IMR-90 (cell line): Measurements from ENCODE around the gene BBS1. TPM values are rescaled to one million over a fixed set of nuclear protein-coding genes. Genes with fewer than 3 reads are reported as not detected.
A peak's percentile ranks its signal among the peaks of the same experiment; 100 is the strongest.

Source experiments
- ATAC-seq: fragments of 200-7000 bp; cut with Tn5 transposase; 2 replicates; pipeline ENCODE4 v1.9.1; 2020; ENCODE audit warnings: low read depth, mild to moderate bottlenecking, moderate library complexity
- BruUV-seq: library from RNA; stranded (reverse); fragments of 400-500 nt; replicated peaks from 2 replicates; lab custom pipeline; 2021; lab: Mats Ljungman, UMichigan
- CTCF ChIA-PET: fragments of 300-600 bp; formaldehyde crosslinking; extraction: SDS; loops from one replicate; lab custom pipeline; 2021; ENCODE audit warnings: antibody characterized with exemption; lab: Yijun Ruan, JAX
- POLR2A ChIA-PET: fragments of 300-600 bp; sonication (Branson Sonifier 250); formaldehyde crosslinking; loops from one replicate; lab custom pipeline; 2022; ENCODE audit warnings: antibody characterized with exemption; ENCODE audit not compliant: unreplicated experiment; lab: Charles Lee
- DNase-seq: peaks from one replicate; pipeline ENCODE4 v3.0.0; 2013
- H2AFZ ChIP-seq: replicated peaks from 2 replicates; pipeline ENCODE3; 2013; ENCODE audit warnings: low read length, mild to moderate bottlenecking; ENCODE audit not compliant: poor library complexity
- H2AK5ac ChIP-seq: 2 replicates; pipeline ENCODE4 v1.6.1; 2013; ENCODE audit warnings: low read depth, low read length, inconsistent platforms
- H2AK9ac ChIP-seq: replicated peaks from 2 replicates; pipeline ENCODE3; 2013; ENCODE audit warnings: mild to moderate bottlenecking, low read depth, low read length, moderate library complexity; ENCODE audit not compliant: poor library complexity
- H2BK120ac ChIP-seq: 2 replicates; pipeline ENCODE4 v1.6.1; 2013; ENCODE audit warnings: low read depth, low read length, inconsistent platforms
- H2BK15ac ChIP-seq: 3 replicates; pipeline ENCODE4 v1.6.1; 2013; ENCODE audit warnings: low read depth, low read length, inconsistent platforms
- H2BK20ac ChIP-seq: 2 replicates; pipeline ENCODE4 v1.6.1; 2013; ENCODE audit warnings: low read depth, mild to moderate bottlenecking, inconsistent platforms, low read length, moderate library complexity
- H2BK5ac ChIP-seq: 2 replicates; pipeline ENCODE4 v1.6.1; 2013; ENCODE audit warnings: mild to moderate bottlenecking, low read depth, low read length, inconsistent platforms; ENCODE audit not compliant: poor library complexity, severe bottlenecking
- H3K14ac ChIP-seq: replicated peaks from 2 replicates; pipeline ENCODE4 v1.6.1; 2013; ENCODE audit warnings: low read depth, low read length, inconsistent platforms
- H3K18ac ChIP-seq: 2 replicates; pipeline ENCODE4 v1.6.1; 2013; ENCODE audit warnings: low read depth, low read length, control low read depth
- H3K23ac ChIP-seq: 2 replicates; pipeline ENCODE4 v1.6.1; 2013; ENCODE audit warnings: low read depth, low read length, inconsistent platforms
- H3K27ac ChIP-seq: 2 replicates; pipeline ENCODE4 v1.5.1; 2013; ENCODE audit warnings: mild to moderate bottlenecking, control low read depth, low read length; ENCODE audit not compliant: insufficient read depth
- H3K27me3 ChIP-seq: 2 replicates; pipeline ENCODE4 v1.6.1; 2013; ENCODE audit warnings: low read length; ENCODE audit not compliant: control insufficient read depth, insufficient read depth
- H3K36me3 ChIP-seq: 2 replicates; pipeline ENCODE4 v1.6.1; 2013; ENCODE audit warnings: low read length, mixed read lengths; ENCODE audit not compliant: control insufficient read depth, insufficient read depth
- H3K4ac ChIP-seq: 2 replicates; pipeline ENCODE4 v1.6.1; 2013; ENCODE audit warnings: low read depth, low read length, inconsistent platforms
- H3K4me1 ChIP-seq: 2 replicates; pipeline ENCODE4 v1.6.1; 2013; ENCODE audit warnings: low read length, mixed read lengths; ENCODE audit not compliant: control insufficient read depth, insufficient read depth
- H3K4me2 ChIP-seq: 2 replicates; pipeline ENCODE4 v1.6.1; 2013; ENCODE audit warnings: low read depth, mild to moderate bottlenecking, control low read depth, low read length, moderate library complexity
- H3K4me3 ChIP-seq: 2 replicates; pipeline ENCODE4 v1.5.1; 2013; ENCODE audit warnings: low read depth, mild to moderate bottlenecking, control low read depth, low read length, moderate library complexity; ENCODE audit not compliant: insufficient read depth
- H3K56ac ChIP-seq: 2 replicates; pipeline ENCODE4 v1.6.1; 2013; ENCODE audit warnings: low read length, inconsistent platforms; ENCODE audit not compliant: insufficient read depth; ENCODE audit errors: extremely low read depth
- H3K79me1 ChIP-seq, 2 experiments: 2 replicates each; pipeline ENCODE4 v1.6.1; 2013; ENCODE audit warnings: low read length in 2 of 2, inconsistent platforms in 1 of 2, low read depth in 1 of 2
- H3K9ac ChIP-seq: 2 replicates; pipeline ENCODE4 v1.6.1; 2013; ENCODE audit warnings: low read depth, low read length, control low read depth
- H3K9me1 ChIP-seq: 2 replicates; pipeline ENCODE4 v1.6.1; 2013; ENCODE audit warnings: low read length, inconsistent platforms; ENCODE audit not compliant: insufficient read depth
- H3K9me3 ChIP-seq: 2 replicates; pipeline ENCODE4 v1.6.1; 2013; ENCODE audit warnings: low read length; ENCODE audit not compliant: control insufficient read depth, insufficient read depth
- H4K20me1 ChIP-seq: 2 replicates; pipeline ENCODE4 v1.6.1; 2013; ENCODE audit warnings: low read length, inconsistent platforms; ENCODE audit not compliant: insufficient read depth
- H4K5ac ChIP-seq: 2 replicates; pipeline ENCODE4 v1.6.1; 2013; ENCODE audit warnings: mild to moderate bottlenecking, low read depth, low read length, control low read depth
- H4K8ac ChIP-seq, 2 experiments: 2 replicates each; pipeline ENCODE4 v1.6.1; 2013; ENCODE audit warnings: low read depth in 2 of 2, low read length in 2 of 2, control low read depth in 1 of 2, inconsistent platforms in 1 of 2
- H4K91ac ChIP-seq: 2 replicates; pipeline ENCODE4 v1.6.1; 2013; ENCODE audit warnings: low read depth, low read length, inconsistent platforms; ENCODE audit not compliant: insufficient read depth
- CTCF ChIP-seq: conservative IDR thresholded peaks from 2 replicates; pipeline ENCODE4 v1.5.1; 2012; ENCODE audit warnings: mild to moderate bottlenecking, low read depth, low read length, improper control_type of control experiment
- FOS ChIP-seq: fragments of 150-350 bp; IDR thresholded peaks from 2 replicates; pipeline ENCODE4 v1.6.1; 2016; ENCODE audit warnings: low read depth, low read length
- RAD21 ChIP-seq: IDR thresholded peaks from 2 replicates; pipeline ENCODE4 v1.6.1; 2012; ENCODE audit warnings: low read length, improper control_type of control experiment
- SMC3 ChIP-seq: fragments of 150-350 bp; IDR thresholded peaks from 2 replicates; pipeline ENCODE4 v1.6.1; 2016; ENCODE audit warnings: low read depth, mild to moderate bottlenecking, antibody characterized with exemption, low read length, moderate library complexity
- WGBS, 2 experiments: methylation state at CpG; one replicate each; pipeline versions ENCODE4 v1.1.5 to v1.1.7; 2013; ENCODE audit warnings: missing lambda C conversion rate in 2 of 2; ENCODE audit not compliant: insufficient read length in 1 of 2; ENCODE audit errors: extremely low coverage in 2 of 2; 5-methylcytosine and 5-hydroxymethylcytosine counted together
- dilution Hi-C: fragments of 300-500 bp; cut with HindIII; formaldehyde crosslinking; loops from one replicate; pipeline ENCODE4 v1.14.3; 2018; ENCODE audit warnings: low sequenced_read_pairs; ENCODE audit not compliant: unreplicated experiment
- in situ Hi-C: fragments of 300-500 bp; cut with MboI; formaldehyde crosslinking; loops from 3 replicates; pipeline ENCODE4 v1.14.3; 2019; ENCODE audit warnings: low sequenced_read_pairs, inconsistent platforms, mixed read lengths
- intact Hi-C: fragments of 100-400 bp; cut with micrococcal nuclease; formaldehyde crosslinking; loops from 2 replicates; pipeline ENCODE4 v1.10.0; 2022
- polyA plus RNA-seq, 3 experiments: library from polyadenylated mRNA; depleted of rRNA; stranded (reverse); fragments of >200 nt; gene quantifications; 2 replicates each; pipeline ENCODE4 v1.2.3, GENCODE V29; 2012; ENCODE audit warnings: low replicate concordance in 1 of 3
- total RNA-seq: library from RNA; depleted of rRNA; stranded (reverse); fragments of >200 nt; gene quantifications from 2 replicates; pipeline ENCODE4 v1.2.3, GENCODE V29; 2012
- TF ChIP-seq, protein P1 (sequence below): fragments of 150-350 bp; IDR thresholded peaks from 2 replicates; pipeline ENCODE4 v1.6.1; 2017; ENCODE audit warnings: mild to moderate bottlenecking, antibody characterized with exemption, low read length, low read depth

Gene BBS1
- total and polyA plus RNA-seq, 2 of the 4 experiments (the other 2 are of a cell fraction) = 16.5 to 20.6 TPM

DNA sequence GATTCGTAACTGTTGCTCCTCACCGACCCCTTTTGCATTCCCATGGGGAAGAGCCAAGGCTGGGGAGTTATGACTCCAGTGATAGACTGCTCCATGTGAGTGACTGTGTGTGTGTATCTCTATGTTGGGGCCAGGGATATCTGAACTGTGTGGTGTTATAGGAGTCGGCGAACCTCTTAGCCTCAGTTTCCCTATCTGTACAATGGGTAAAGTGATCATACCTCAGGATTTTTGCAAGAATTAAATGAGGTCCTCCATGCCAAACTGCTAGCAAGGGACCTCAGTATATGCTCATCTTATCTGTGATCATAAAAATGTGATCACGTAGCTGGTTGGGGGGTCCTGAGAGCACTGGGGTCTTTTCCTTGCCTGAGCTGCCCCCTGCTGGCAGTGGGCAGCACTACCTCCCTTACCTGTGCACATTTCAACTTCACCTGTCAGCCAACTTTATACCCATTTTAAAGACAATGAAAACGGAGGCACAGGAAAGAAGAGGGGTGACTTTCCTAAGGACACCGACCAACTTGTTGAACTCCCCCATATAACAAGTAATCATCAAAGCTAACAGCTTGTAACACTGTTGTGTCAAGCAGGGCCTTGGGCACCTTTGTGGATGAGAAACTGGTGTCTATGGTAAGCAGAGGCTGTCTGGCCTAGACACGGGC, 31.6 kb upstream of the BBS1 start:
- Histone ChIP-seq H4K20me1 (peaks cover 11% of the 10 kb centered on the region; the same call in 1 of the 2 replicates), H2BK120ac (no peak overlapping the region), H3K27me3 (no peaks in the 10 kb centered on the region), H3K9me3 (no peaks in the 10 kb centered on the region), H2AK9ac (peak overlapping the region; percentile 90), H3K36me3 (peaks cover 11% of the 10 kb centered on the region), H3K9me1 (peaks cover 7% of the 10 kb centered on the region; the same call in 1 of the 2 replicates), H4K5ac (peak overlapping the region; percentile 72), H2BK5ac (peak overlapping the region; percentile 85), H2BK20ac (no peak overlapping the region), H3K9ac (peak overlapping the region; percentile 95), H3K4me2 (peak overlapping the region; percentile 100), H3K4ac (peak overlapping the region; percentile 92), H2AFZ (peak overlapping the region; percentile 97), H2AK5ac (peak overlapping the region; percentile 91), H3K18ac (peak overlapping the region; percentile 31; the same call in 1 of the 2 replicates), H3K56ac (peak overlapping the region; percentile 88; the same call in 1 of the 2 replicates), H3K27ac (peak overlapping the region; percentile 91), H3K4me1 (peaks cover 8% of the 10 kb centered on the region), H2BK15ac (no peak overlapping the region), H4K8ac (peak overlapping the region; percentile 46 to 95; a peak in 2 of 4 replicates), H3K23ac (peak overlapping the region; percentile 76), H3K14ac (peak overlapping the region; percentile 94), H4K91ac (peak overlapping the region; percentile 84), H3K4me3 (peak overlapping the region; percentile 82), H3K79me1 (peaks cover 19 to 58% of the 10 kb centered on the region in 2 experiments)
- intact Hi-C loops = loop anchor here (2.0 kb wide), 1 partner anchor 140 kb away; no protein-coding TSS in a partner anchor
- dilution Hi-C loops = no loop called here
- ATAC-seq (no peak), DNase-seq (no peak)
- no CpG with 5 or more reads among the region's 8 CpGs for WGBS, 2 experiments
- ChIA-PET POLR2A (no interaction called here), CTCF (interaction anchor here (0.8 to 1.2 kb wide), 2 partner anchors 12 to 61 kb away, joined by 3 to 5 read pairs; no protein-coding TSS in a partner anchor)
- TF ChIP-seq SMC3 (peak; percentile 40), CTCF (peak; percentile 60), FOS (no peak), RAD21 (peak; percentile 59)
- TF ChIP-seq, protein P1, sequence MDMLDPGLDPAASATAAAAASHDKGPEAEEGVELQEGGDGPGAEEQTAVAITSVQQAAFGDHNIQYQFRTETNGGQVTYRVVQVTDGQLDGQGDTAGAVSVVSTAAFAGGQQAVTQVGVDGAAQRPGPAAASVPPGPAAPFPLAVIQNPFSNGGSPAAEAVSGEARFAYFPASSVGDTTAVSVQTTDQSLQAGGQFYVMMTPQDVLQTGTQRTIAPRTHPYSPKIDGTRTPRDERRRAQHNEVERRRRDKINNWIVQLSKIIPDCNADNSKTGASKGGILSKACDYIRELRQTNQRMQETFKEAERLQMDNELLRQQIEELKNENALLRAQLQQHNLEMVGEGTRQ = no peak
- BruUV-seq = no TSS peak
- in situ Hi-C loops = no loop called here
